K562 (cell line): ENCODE results near the gene LTA. TPM values are rescaled to one million over a fixed set of nuclear protein-coding genes. Genes with fewer than 3 reads are reported as not detected.

ENCODE experiments used
- CBFB ChIP-seq: sonication (generic); formaldehyde crosslinking; IDR thresholded peaks from 2 replicates; pipeline ENCODE4 v1.4.0; 2020; ENCODE audit warnings: mild to moderate bottlenecking, missing genetic modification reagents
- CBX5 ChIP-seq: IDR thresholded peaks from 2 replicates; pipeline ENCODE4 v1.6.1; 2014; ENCODE audit warnings: low read depth, borderline replicate concordance
- CBX8 ChIP-seq: fragments of 200-600 bp; sonication (generic); IDR thresholded peaks from 2 replicates; pipeline ENCODE4 v1.6.1; 2012; ENCODE audit warnings: borderline replicate concordance, mixed run types, low read depth, mild to moderate bottlenecking, moderate library complexity, mixed read lengths, low read length, control low read depth, inconsistent platforms; ENCODE audit not compliant: poor library complexity, severe bottlenecking; ENCODE audit errors: extremely low read depth
- CEBPZ ChIP-seq: fragments of 150-350 bp; IDR thresholded peaks from 2 replicates; pipeline ENCODE4 v1.6.1; 2014; ENCODE audit warnings: low read depth, mild to moderate bottlenecking, low read length, borderline replicate concordance
- EGR1 ChIP-seq: fragments of 450-650 bp; conservative IDR thresholded peaks from 2 replicates; pipeline ENCODE4 v1.6.1; 2017; ENCODE audit warnings: mild to moderate bottlenecking
- ETS1 ChIP-seq: conservative IDR thresholded peaks from 2 replicates; pipeline ENCODE4 v1.6.1; 2011; ENCODE audit warnings: low read depth, mild to moderate bottlenecking, low read length; ENCODE audit not compliant: control insufficient read depth
- EWSR1 ChIP-seq: fragments of 450-650 bp; IDR thresholded peaks from 2 replicates; pipeline ENCODE4 v1.6.1; 2018; ENCODE audit warnings: borderline replicate concordance, mild to moderate bottlenecking, low read depth, moderate library complexity; ENCODE audit not compliant: partially characterized antibody
- FOXK1 ChIP-seq: sonication (generic); formaldehyde crosslinking; IDR thresholded peaks from 2 replicates; pipeline ENCODE4 v1.8.0; 2022; ENCODE audit warnings: missing genetic modification reagents, mild to moderate bottlenecking, borderline replicate concordance
- GABPA ChIP-seq: fragments of 200-800 bp; sonication (Bioruptor generic); conservative IDR thresholded peaks from 2 replicates; pipeline ENCODE4 v1.6.1; 2016; ENCODE audit warnings: low read depth, missing genetic modification characterization, missing compliant biosample characterization
- GATAD2A ChIP-seq: fragments of 450-650 bp; IDR thresholded peaks from 2 replicates; pipeline ENCODE4 v1.6.1; 2017
- IFI16 ChIP-seq: fragments of 250-450 bp; sonication (Bioruptor Pico); IDR thresholded peaks from 2 replicates; pipeline ENCODE4 v2.1.2; 2022; ENCODE audit warnings: mild to moderate bottlenecking, inconsistent platforms
- KDM5B ChIP-seq: fragments of 200-600 bp; sonication (generic); IDR thresholded peaks from 2 replicates; pipeline ENCODE4 v1.6.1; 2012; ENCODE audit warnings: low read depth, mild to moderate bottlenecking, moderate library complexity, low read length, control low read depth, inconsistent platforms; ENCODE audit not compliant: insufficient replicate concordance
- MEIS2 ChIP-seq: fragments of 450-650 bp; IDR thresholded peaks from 2 replicates; pipeline ENCODE4 v1.6.1; 2014; ENCODE audit warnings: mild to moderate bottlenecking; ENCODE audit not compliant: partially characterized antibody
- NELFE ChIP-seq: IDR thresholded peaks from 2 replicates; pipeline ENCODE4 v1.6.1; 2011; ENCODE audit warnings: mild to moderate bottlenecking; ENCODE audit not compliant: insufficient read depth, insufficient read length
- NFXL1 ChIP-seq: fragments of 450-650 bp; formaldehyde crosslinking; IDR thresholded peaks from 2 replicates; pipeline ENCODE4 v1.4.0; 2021; ENCODE audit warnings: mild to moderate bottlenecking
- NR2C1 ChIP-seq, 2 experiments: fragments of 450-650 bp; IDR thresholded peaks; 2 replicates each; pipeline ENCODE4 v1.6.1; 2017; ENCODE audit warnings: mild to moderate bottlenecking in 2 of 2, antibody characterized with exemption in 1 of 2, inconsistent platforms in 1 of 2, missing compliant biosample characterization in 1 of 2, missing genetic modification characterization in 1 of 2
- NR2F6 ChIP-seq: fragments of 450-650 bp; formaldehyde crosslinking; IDR thresholded peaks from 2 replicates; pipeline ENCODE4 v1.4.0; 2020; ENCODE audit warnings: mild to moderate bottlenecking
- RBM14 ChIP-seq: fragments of 200-400 bp; formaldehyde crosslinking; IDR thresholded peaks from 2 replicates; pipeline ENCODE4 v1.6.1; 2018; ENCODE audit warnings: low read depth, mild to moderate bottlenecking, low read length, moderate library complexity, borderline replicate concordance; ENCODE audit not compliant: insufficient read depth
- SP1 ChIP-seq: sonication (generic); formaldehyde crosslinking; IDR thresholded peaks from 2 replicates; pipeline ENCODE4 v1.8.1; 2022; ENCODE audit warnings: mild to moderate bottlenecking, missing genetic modification reagents
- STAG1 ChIP-seq: sonication (generic); formaldehyde crosslinking; IDR thresholded peaks from 2 replicates; pipeline ENCODE4 v1.5.0; 2020; ENCODE audit warnings: missing genetic modification reagents, borderline replicate concordance
- TSC22D4 ChIP-seq: fragments of 450-650 bp; IDR thresholded peaks from 2 replicates; pipeline ENCODE4 v1.6.1; 2016; ENCODE audit warnings: missing genetic modification characterization, missing biosample characterization, control low read depth
- ZBTB7A ChIP-seq: IDR thresholded peaks from 2 replicates; pipeline ENCODE4 v1.6.1; 2011; ENCODE audit warnings: low read depth, mild to moderate bottlenecking, low read length, moderate library complexity, borderline replicate concordance; ENCODE audit not compliant: control insufficient read depth
- ZKSCAN3 ChIP-seq: fragments of 250-450 bp; sonication (Bioruptor Pico); IDR thresholded peaks from 2 replicates; pipeline ENCODE4 v1.4.0; 2020
- polyA plus RNA-seq, 8 experiments: library from polyadenylated mRNA; depleted of rRNA in 4 of 8; stranded (reverse) in 5 of 8; unstranded in 3 of 8; fragments of >200 nt; fragmentation: Nextera tagmentation in 2 of 8; fragmentation: Illumina TruSeq in 1 of 8; extraction: Ambion mirVana in 2 of 8; extraction: Trizol in 1 of 8; gene quantifications; 2 replicates each; pipeline versions ENCODE4 v1.2.1 to v1.2.3, GENCODE V29; 2011 to 2014; ENCODE audit warnings: inconsistent platforms in 1 of 8, missing spikeins in 1 of 8
- total RNA-seq, 7 experiments: library from RNA; depleted of rRNA in 6 of 7; stranded (reverse); fragments of >200 nt in 6 of 7; fragmentation: Illumina TruSeq in 2 of 7; extraction: Trizol in 2 of 7; gene quantifications; 2 replicates each; pipeline versions ENCODE4 v1.2.1 to v1.2.3, GENCODE V29; 2011 to 2021; ENCODE audit warnings: low replicate concordance in 1 of 7

LTA gene
- total and polyA plus RNA-seq, 9 of the 15 experiments (the other 6 are each of a cell fraction or from before 2014, with no cell fraction given) = 0.80 TPM; not detected in 8

- TF ChIP-seq NFXL1 (no peak), RBM14 (no peak), MEIS2 (peak; percentile 67), CBFB (peak; percentile 88), ZBTB7A (no peak), FOXK1 (CRISPR knock-in tag) (peak; percentile 19; the same call in 1 of the 2 replicates), IFI16 (no peak), CEBPZ (0 out of 2 replicates have a peak, but pooled peaks have one; percentile 43), NR2F6 (peak; percentile 91), NR2C1 (IDR thresholded peaks at IDR 0.05) (peak; percentile 74; the same call in 1 of the 2 replicates), NR2C1 (tag; IDR thresholded peaks at IDR 0.05) (peak; percentile 69; the same call in 1 of the 2 replicates), SP1 (CRISPR knock-in tag) (peak; percentile 88), EGR1 (no peak; the same call in 1 of the 2 replicates), EWSR1 (no peak), ETS1 (peak; percentile 75; the same call in 1 of the 2 replicates), CBX8 (no peak), GATAD2A (peak; percentile 95), NELFE (no peak), CBX5 (no peak), STAG1 (CRISPR knock-in tag) (no peak), TSC22D4 (tag) (no peak), GABPA (tag) (peak; percentile 97), ZKSCAN3 (CRISPR knock-in tag) (no peak), KDM5B (peak; percentile 97)
These were observed 30.2 kb upstream of the LTA start, which contains the start of gene DDX39B (continued) for GRCh38 chr6:31541658-31542521.
